Hippocampal formation (tissue), 2 donors: Measurements from ENCODE around the gene HOMER1.
"Not testable (repeated sequence)": the region's sequence is repeated elsewhere in the genome, so short reads cannot be mapped to it uniquely, and the experiment has no call there.

ENCODE experiments used
- DNase-seq, 2 donors: peaks; one replicate each; lab custom pipeline; 2025; lab: John Stamatoyannopoulos, UW

The HOMER1 gene

GRCh38 chr5:79516986-79517385 lies 3.1 kb upstream of the HOMER1 start:
- no peak for DNase-seq

- not testable (repeated sequence) for DNase-seq
Measured at GRCh38 chr5:79516331-79516730, 2.4 kb upstream of the HOMER1 start.

- peak; percentile 76 to 83 for DNase-seq
Measured at GRCh38 chr5:79514391-79515105, 614 bp upstream of the HOMER1 start.

- peak in 1 of 2 donors; percentile 32 for DNase-seq
Measured at GRCh38 chr5:79513308-79513703, 628 bp downstream of the HOMER1 start.

- no peak for DNase-seq
Measured at GRCh38 chr5:79512471-79513307, 1.2 kb downstream of the HOMER1 start.

- DNase-seq: no peak
Measured at GRCh38 chr5:79512049-79512448, 1.9 kb downstream of the HOMER1 start.

- DNase-seq: no peak
Measured at GRCh38 chr5:79510638-79511037, 3.3 kb downstream of the HOMER1 start.

- DNase-seq: no peak
Measured at GRCh38 chr5:79509244-79509885, 4.6 kb downstream of the HOMER1 start.

- no peak for DNase-seq
Measured at GRCh38 chr5:79508794-79509193, 5.1 kb downstream of the HOMER1 start.

- no peak for DNase-seq
Measured at GRCh38 chr5:79508354-79508753, 5.6 kb downstream of the HOMER1 start.

- DNase-seq: no peak
Measured at GRCh38 chr5:79507251-79508205, 6.4 kb downstream of the HOMER1 start.

GRCh38 chr5:79505138-79505537 lies 8.8 kb downstream of the HOMER1 start:
- DNase-seq: no peak

- no peak for DNase-seq
Measured at GRCh38 chr5:79503794-79504495, 10.0 kb downstream of the HOMER1 start.

- DNase-seq: no peak
Measured at GRCh38 chr5:79499640-79500273, 14.2 kb downstream of the HOMER1 start.

- no peak for DNase-seq
Measured at GRCh38 chr5:79495311-79495710, 18.6 kb downstream of the HOMER1 start.

GRCh38 chr5:79493596-79494345 lies 20.2 kb downstream of the HOMER1 start:
- DNase-seq: no peak

- no peak for DNase-seq
Measured at GRCh38 chr5:79491690-79492317, 22.1 kb downstream of the HOMER1 start.

GRCh38 chr5:79490323-79490936 lies 23.5 kb downstream of the HOMER1 start:
- DNase-seq: no peak

GRCh38 chr5:79489773-79490172 lies 24.2 kb downstream of the HOMER1 start:
- no peak for DNase-seq
